Stimulated activated CD8-positive, alpha-beta memory T cell treated with anti-CD3 and anti-CD28 coated beads, Interleukin-2, amount 100 ng/mL, for 48 hours (primary cell): ENCODE results near the gene PRKD1.

Experiments
- DNase-seq, 2 donors: peaks; one replicate each; pipeline ENCODE4 v3.0.0-alpha.2; 2020; ENCODE audit warnings: low read depth in 2 of 2

PRKD1 gene

GRCh38 chr14:29927376-29928116 is at the start of gene PRKD1:
TSS of gene PRKD1 (minus strand) at chr14:29927847.
- no peak for DNase-seq

GRCh38 chr14:29971101-29971500 is 43.5 kb upstream of the PRKD1 start:
- DNase-seq: no peak

GRCh38 chr14:29955087-29955486 is 27.4 kb upstream of the PRKD1 start:
- no peak for DNase-seq

- no peak for DNase-seq
Observed at GRCh38 chr14:29953501-29953900, 25.9 kb upstream of the PRKD1 start.

GRCh38 chr14:29944091-29944490 is 16.4 kb upstream of the PRKD1 start:
- no peak for DNase-seq

- DNase-seq: no peak
Observed at GRCh38 chr14:29941401-29941800, 13.8 kb upstream of the PRKD1 start.

GRCh38 chr14:29940482-29940881 is 12.8 kb upstream of the PRKD1 start:
- no peak for DNase-seq

- DNase-seq: no peak
Observed at GRCh38 chr14:29937116-29937515, 9.5 kb upstream of the PRKD1 start.

- no peak for DNase-seq
Observed at GRCh38 chr14:29930283-29930682, 2.6 kb upstream of the PRKD1 start.

GRCh38 chr14:29928117-29928640 is 532 bp upstream of the PRKD1 start:
- no peak for DNase-seq

- DNase-seq: no peak
Observed at GRCh38 chr14:29926701-29927375, 809 bp downstream of the PRKD1 start.

- no peak for DNase-seq
Observed at GRCh38 chr14:29926228-29926627, 1.4 kb downstream of the PRKD1 start.

- no peak for DNase-seq
Observed at GRCh38 chr14:29925736-29926135, 1.9 kb downstream of the PRKD1 start.

- DNase-seq: no peak
Observed at GRCh38 chr14:29925101-29925722, 2.4 kb downstream of the PRKD1 start.

GRCh38 chr14:29919845-29920244 is 7.8 kb downstream of the PRKD1 start:
- no peak for DNase-seq

- no peak for DNase-seq
Observed at GRCh38 chr14:29918981-29919380, 8.7 kb downstream of the PRKD1 start.

- DNase-seq: no peak
Observed at GRCh38 chr14:29913566-29913965, 14.1 kb downstream of the PRKD1 start.

GRCh38 chr14:29911810-29912209 is 15.8 kb downstream of the PRKD1 start:
- no peak for DNase-seq

- no peak for DNase-seq
Observed at GRCh38 chr14:29908652-29909577, 18.7 kb downstream of the PRKD1 start.

- DNase-seq: no peak
Observed at GRCh38 chr14:29906256-29906870, 21.3 kb downstream of the PRKD1 start.

- no peak for DNase-seq
Observed at GRCh38 chr14:29905543-29905942, 22.1 kb downstream of the PRKD1 start.
